ENCODE measurements around the gene PREP. TPM values are rescaled to one million over a fixed set of nuclear protein-coding genes. Genes with fewer than 3 reads are reported as not detected.

Gene PREP
- polyA plus RNA-seq, 1 experiment: 16.4 TPM

DNA sequence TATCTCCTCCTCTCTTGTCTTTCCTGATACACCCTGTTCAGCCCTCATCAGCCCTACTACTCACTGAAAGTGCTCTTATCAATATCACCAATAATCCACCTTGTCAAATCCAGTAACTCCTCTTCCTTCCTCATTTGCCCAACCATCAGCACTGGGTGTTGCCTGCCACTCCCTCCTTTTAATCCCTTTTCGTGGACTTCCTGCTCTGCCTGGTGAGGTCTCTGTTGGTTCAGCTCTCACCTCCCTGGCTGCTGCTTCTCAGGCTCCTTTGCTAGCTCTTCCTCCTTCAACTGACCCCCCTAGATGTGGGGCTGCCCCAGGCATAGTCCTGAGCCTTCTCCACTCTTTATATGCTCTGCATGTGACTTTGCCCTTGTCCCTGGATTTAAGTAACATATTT, 92.5 kb downstream of the PREP start:
- Histone ChIP-seq H3K27ac (ENCODE audit: low read depth, low read length) (no peak overlapping the region), H3K27me3 (ENCODE audit: control insufficient read depth, insufficient read depth, low read length) (no peaks in the 10 kb centered on the region), H3K9me3 (ENCODE audit: control insufficient read depth, insufficient read depth, low read length) (no peaks in the 10 kb centered on the region), H3K4me3 (ENCODE audit: low read depth, low read length) (no peak overlapping the region)
- TF ChIP-seq, protein P1, sequence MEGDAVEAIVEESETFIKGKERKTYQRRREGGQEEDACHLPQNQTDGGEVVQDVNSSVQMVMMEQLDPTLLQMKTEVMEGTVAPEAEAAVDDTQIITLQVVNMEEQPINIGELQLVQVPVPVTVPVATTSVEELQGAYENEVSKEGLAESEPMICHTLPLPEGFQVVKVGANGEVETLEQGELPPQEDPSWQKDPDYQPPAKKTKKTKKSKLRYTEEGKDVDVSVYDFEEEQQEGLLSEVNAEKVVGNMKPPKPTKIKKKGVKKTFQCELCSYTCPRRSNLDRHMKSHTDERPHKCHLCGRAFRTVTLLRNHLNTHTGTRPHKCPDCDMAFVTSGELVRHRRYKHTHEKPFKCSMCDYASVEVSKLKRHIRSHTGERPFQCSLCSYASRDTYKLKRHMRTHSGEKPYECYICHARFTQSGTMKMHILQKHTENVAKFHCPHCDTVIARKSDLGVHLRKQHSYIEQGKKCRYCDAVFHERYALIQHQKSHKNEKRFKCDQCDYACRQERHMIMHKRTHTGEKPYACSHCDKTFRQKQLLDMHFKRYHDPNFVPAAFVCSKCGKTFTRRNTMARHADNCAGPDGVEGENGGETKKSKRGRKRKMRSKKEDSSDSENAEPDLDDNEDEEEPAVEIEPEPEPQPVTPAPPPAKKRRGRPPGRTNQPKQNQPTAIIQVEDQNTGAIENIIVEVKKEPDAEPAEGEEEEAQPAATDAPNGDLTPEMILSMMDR (IDR thresholded peaks at IDR 0.05; ENCODE audit: low read depth, low read length): no peak
- CTCF ChIA-PET: no interaction called here
- POLR2A ChIA-PET: no interaction called here
- no peak for DNase-seq (ENCODE audit: low read depth, low spot score)

DNA sequence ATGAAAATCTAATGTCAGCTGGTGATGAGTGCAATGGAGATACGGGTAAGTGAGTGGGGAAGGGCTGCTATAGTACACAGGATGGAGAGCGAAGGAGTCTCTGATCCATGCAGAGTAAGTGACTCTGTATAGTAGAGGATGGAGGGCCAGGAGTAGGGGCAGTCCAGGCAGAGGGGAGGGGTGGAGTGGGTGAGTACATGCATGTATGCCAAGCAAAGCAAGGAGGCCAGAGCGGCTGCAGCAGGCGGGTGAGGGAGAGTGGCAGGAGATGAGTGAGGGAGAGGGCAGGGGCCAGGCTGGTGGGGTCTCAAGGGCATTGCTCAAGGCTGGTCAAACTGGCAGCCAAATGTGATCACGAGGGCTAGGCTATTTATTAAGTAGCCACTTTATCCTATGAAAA, 94.0 kb downstream of the PREP start:
- POLR2A ChIA-PET: no interaction called here
- CTCF ChIA-PET: no interaction called here
- no peak for DNase-seq (ENCODE audit: low read depth, low spot score)
- H3K4me3 ChIP-seq (ENCODE audit: low read depth, low read length): no peak overlapping the region
- TF ChIP-seq, protein P1 (IDR thresholded peaks at IDR 0.05; ENCODE audit: low read depth, low read length): no peak
- no peaks in the 10 kb centered on the region for H3K27me3 ChIP-seq (ENCODE audit: control insufficient read depth, insufficient read depth, low read length)
- H3K9me3 ChIP-seq (ENCODE audit: control insufficient read depth, insufficient read depth, low read length): no peaks in the 10 kb centered on the region
- no peak overlapping the region for H3K27ac ChIP-seq (ENCODE audit: low read depth, low read length)

DNA sequence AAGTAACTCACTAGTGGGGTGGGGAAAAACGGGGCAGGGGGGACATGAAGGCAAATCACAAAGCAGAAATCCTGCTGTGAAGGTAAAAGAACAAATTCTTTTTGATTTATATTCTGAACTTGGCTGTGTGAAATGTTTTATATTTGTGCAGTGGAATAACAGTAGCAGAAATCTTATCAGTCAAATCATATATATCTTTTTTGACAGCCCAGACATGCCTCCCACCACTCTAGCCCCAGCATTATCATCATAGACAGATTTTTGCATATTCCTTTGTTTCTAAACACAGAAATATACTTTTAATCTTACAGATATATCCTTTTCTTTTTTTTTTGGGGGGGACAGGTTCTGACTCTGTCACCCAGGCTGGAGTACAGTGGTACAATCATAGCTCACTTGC, 97.4 kb downstream of the PREP start:
- POLR2A ChIA-PET: no interaction called here
- H3K4me3 ChIP-seq (ENCODE audit: low read depth, low read length): no peak overlapping the region
- no peaks in the 10 kb centered on the region for H3K27me3 ChIP-seq (ENCODE audit: control insufficient read depth, insufficient read depth, low read length)
- CTCF ChIA-PET: no interaction called here
- no peaks in the 10 kb centered on the region; the same call in 1 of the 2 replicates for H3K9me3 ChIP-seq (ENCODE audit: control insufficient read depth, insufficient read depth, low read length)
- H3K27ac ChIP-seq (ENCODE audit: low read depth, low read length): no peak overlapping the region
- TF ChIP-seq, protein P1 (IDR thresholded peaks at IDR 0.05; ENCODE audit: low read depth, low read length): no peak
- no peak for DNase-seq (ENCODE audit: low read depth, low spot score)

DNA sequence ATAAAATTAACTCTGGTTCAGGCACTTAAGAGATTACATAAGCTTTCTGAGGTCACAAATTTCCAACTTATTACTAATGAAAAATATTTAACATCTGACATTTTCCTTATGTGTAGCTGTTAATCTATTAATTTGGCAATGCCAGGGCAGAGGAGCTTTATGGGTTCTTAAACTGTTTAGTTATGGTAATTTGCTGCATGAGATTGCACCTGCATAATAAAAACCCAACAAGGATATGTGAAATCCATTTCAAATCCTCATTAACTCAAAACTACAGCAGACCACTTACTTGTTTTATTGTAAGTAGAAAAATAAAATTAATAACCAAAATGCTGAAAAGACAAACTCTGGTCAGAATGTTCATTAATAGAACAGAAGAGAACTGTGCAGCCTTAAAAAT, 98.1 kb downstream of the PREP start:
- TF ChIP-seq, protein P1 (IDR thresholded peaks at IDR 0.05; ENCODE audit: low read depth, low read length): no peak
- no peaks in the 10 kb centered on the region; the same call in 1 of the 2 replicates for H3K9me3 ChIP-seq (ENCODE audit: control insufficient read depth, insufficient read depth, low read length)
- CTCF ChIA-PET: no interaction called here

DNA sequence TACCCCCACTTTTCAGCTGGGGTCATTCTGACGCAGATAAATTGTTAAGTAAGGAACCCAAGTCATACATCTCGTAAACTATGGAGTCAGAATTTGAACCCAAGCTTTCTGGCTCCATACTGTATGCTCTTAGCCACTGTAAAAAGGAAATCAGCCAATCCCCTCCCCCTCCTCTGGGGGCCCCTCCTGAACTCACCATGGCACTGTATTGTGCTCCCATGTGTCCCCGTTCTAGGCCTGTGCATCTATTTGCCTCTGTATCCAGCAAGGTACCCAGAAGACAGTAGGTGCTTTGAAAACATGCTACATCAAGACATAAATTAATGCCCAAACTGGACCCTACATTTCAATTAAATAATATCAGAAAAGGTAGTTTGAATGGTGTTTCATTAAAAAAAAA, 98.5 kb downstream of the PREP start:
- Histone ChIP-seq H3K9me3 (ENCODE audit: control insufficient read depth, insufficient read depth, low read length) (no peaks in the 10 kb centered on the region; the same call in 1 of the 2 replicates), H3K27ac (ENCODE audit: low read depth, low read length) (no peak overlapping the region), H3K4me3 (ENCODE audit: low read depth, low read length) (no peak overlapping the region), H3K27me3 (ENCODE audit: control insufficient read depth, insufficient read depth, low read length) (no peaks in the 10 kb centered on the region)
- POLR2A ChIA-PET: no interaction called here
- TF ChIP-seq, protein P1 (IDR thresholded peaks at IDR 0.05; ENCODE audit: low read depth, low read length): no peak
- no peak for DNase-seq (ENCODE audit: low read depth, low spot score)
- CTCF ChIA-PET: no interaction called here

More for the DNA sequence above, 98.1 kb downstream of the PREP start:
- no peak for DNase-seq (ENCODE audit: low read depth, low spot score)
- no peak overlapping the region for H3K4me3 ChIP-seq (ENCODE audit: low read depth, low read length)
- no peak overlapping the region for H3K27ac ChIP-seq (ENCODE audit: low read depth, low read length)
- H3K27me3 ChIP-seq (ENCODE audit: control insufficient read depth, insufficient read depth, low read length): no peaks in the 10 kb centered on the region
- POLR2A ChIA-PET: no interaction called here
